HEK293 (cell line): ENCODE results near the gene MRPL41.

ENCODE experiments used
- BCL11A ChIP-seq: fragments of 450-650 bp; formaldehyde crosslinking; IDR thresholded peaks from 2 replicates; pipeline ENCODE4 v1.5.1; 2016; ENCODE audit warnings: low read depth, missing biosample characterization, missing genetic modification characterization
- BCL11B ChIP-seq: fragments of 450-650 bp; formaldehyde crosslinking; IDR thresholded peaks from 2 replicates; pipeline ENCODE4 v1.5.1; 2016; ENCODE audit warnings: low read depth, missing biosample characterization, missing genetic modification characterization
- GLI2 ChIP-seq: fragments of 450-650 bp; formaldehyde crosslinking; IDR thresholded peaks from 2 replicates; pipeline ENCODE4; 2017; ENCODE audit warnings: missing biosample characterization, missing genetic modification characterization, low read depth, borderline replicate concordance
- GLIS1 ChIP-seq: fragments of 450-650 bp; formaldehyde crosslinking; IDR thresholded peaks from 2 replicates; pipeline ENCODE4 v1.5.1; 2016; ENCODE audit warnings: missing biosample characterization, missing genetic modification characterization
- IKZF3 ChIP-seq: fragments of 450-650 bp; IDR thresholded peaks from 2 replicates; pipeline ENCODE4 v1.5.0; 2018; ENCODE audit warnings: missing biosample characterization, mild to moderate bottlenecking, missing genetic modification characterization, moderate library complexity
- KLF10 ChIP-seq: fragments of 450-650 bp; IDR thresholded peaks from 2 replicates; pipeline ENCODE4 v1.5.1; 2018; ENCODE audit warnings: missing biosample characterization, mild to moderate bottlenecking, missing genetic modification characterization
- KLF9 ChIP-seq: fragments of 450-650 bp; formaldehyde crosslinking; IDR thresholded peaks from 2 replicates; pipeline ENCODE4 v1.5.1; 2016; ENCODE audit warnings: missing biosample characterization, missing genetic modification characterization, low read depth
- MZF1 ChIP-seq: fragments of 450-650 bp; formaldehyde crosslinking; IDR thresholded peaks from 2 replicates; pipeline ENCODE4 v1.5.1; 2017; ENCODE audit warnings: missing biosample characterization, missing genetic modification characterization, borderline replicate concordance
- ZBTB20 ChIP-seq: fragments of 450-650 bp; formaldehyde crosslinking; IDR thresholded peaks from 2 replicates; pipeline ENCODE4 v1.5.1; 2016; ENCODE audit warnings: missing biosample characterization, missing genetic modification characterization
- ZEB2 ChIP-seq: fragments of 450-650 bp; formaldehyde crosslinking; IDR thresholded peaks from 2 replicates; pipeline ENCODE4 v1.5.1; 2016; ENCODE audit warnings: missing biosample characterization, missing genetic modification characterization
- ZFP37 ChIP-seq: fragments of 450-650 bp; formaldehyde crosslinking; IDR thresholded peaks from 2 replicates; pipeline ENCODE4 v1.5.1; 2016; ENCODE audit warnings: missing biosample characterization, missing genetic modification characterization
- ZNF140 ChIP-seq: fragments of 450-650 bp; formaldehyde crosslinking; IDR thresholded peaks from 2 replicates; pipeline ENCODE4 v1.5.1; 2016; ENCODE audit warnings: missing biosample characterization, missing genetic modification characterization
- ZNF146 ChIP-seq: fragments of 450-650 bp; formaldehyde crosslinking; IDR thresholded peaks from 2 replicates; pipeline ENCODE4 v1.5.1; 2016; ENCODE audit warnings: missing biosample characterization, missing genetic modification characterization
- ZNF214 ChIP-seq: fragments of 450-650 bp; formaldehyde crosslinking; IDR thresholded peaks from 2 replicates; pipeline ENCODE4 v1.5.1; 2017; ENCODE audit warnings: missing biosample characterization, mild to moderate bottlenecking, missing genetic modification characterization, borderline replicate concordance
- ZNF404 ChIP-seq: fragments of 450-650 bp; formaldehyde crosslinking; IDR thresholded peaks from 2 replicates; pipeline ENCODE4 v1.5.1; 2017; ENCODE audit warnings: missing biosample characterization, missing genetic modification characterization
- ZNF426 ChIP-seq: fragments of 450-650 bp; formaldehyde crosslinking; IDR thresholded peaks from 2 replicates; pipeline ENCODE4 v1.5.1; 2017; ENCODE audit warnings: missing biosample characterization, missing genetic modification characterization, mild to moderate bottlenecking, inconsistent platforms, moderate library complexity
- ZNF48 ChIP-seq: fragments of 450-650 bp; formaldehyde crosslinking; IDR thresholded peaks from 2 replicates; pipeline ENCODE4 v1.5.1; 2016; ENCODE audit warnings: missing biosample characterization, missing genetic modification characterization
- ZNF510 ChIP-seq: fragments of 450-650 bp; formaldehyde crosslinking; IDR thresholded peaks from 2 replicates; pipeline ENCODE4 v1.5.1; 2018; ENCODE audit warnings: mild to moderate bottlenecking, missing genetic modification characterization, missing biosample characterization; ENCODE audit not compliant: insufficient replicate concordance
- ZNF544 ChIP-seq: fragments of 450-650 bp; formaldehyde crosslinking; IDR thresholded peaks from 2 replicates; pipeline ENCODE4 v1.5.0; 2017; ENCODE audit warnings: missing biosample characterization, missing genetic modification characterization
- ZNF610 ChIP-seq: fragments of 450-650 bp; formaldehyde crosslinking; IDR thresholded peaks from 2 replicates; pipeline ENCODE4 v1.5.1; 2016; ENCODE audit warnings: missing biosample characterization, missing genetic modification characterization, borderline replicate concordance
- ZNF660 ChIP-seq: fragments of 450-650 bp; IDR thresholded peaks from 2 replicates; pipeline ENCODE4 v1.5.1; 2018; ENCODE audit warnings: missing biosample characterization, mild to moderate bottlenecking, missing genetic modification characterization
- ZSCAN30 ChIP-seq: fragments of 450-650 bp; IDR thresholded peaks from 2 replicates; pipeline ENCODE4 v1.5.1; 2018; ENCODE audit warnings: missing biosample characterization, mild to moderate bottlenecking, missing genetic modification characterization, moderate library complexity
- TF ChIP-seq, protein P1 (sequence below): fragments of 450-650 bp; formaldehyde crosslinking; IDR thresholded peaks from 2 replicates; pipeline ENCODE4 v1.5.1; 2017; ENCODE audit warnings: missing biosample characterization, missing genetic modification characterization
- TF ChIP-seq, protein P2 (sequence below): fragments of 450-650 bp; formaldehyde crosslinking; IDR thresholded peaks from 2 replicates; pipeline ENCODE4 v1.5.1; 2016; ENCODE audit warnings: missing biosample characterization, missing genetic modification characterization, borderline replicate concordance
- TF ChIP-seq, protein P3 (sequence below): fragments of 450-650 bp; formaldehyde crosslinking; IDR thresholded peaks from 2 replicates; pipeline ENCODE4 v1.5.1; 2016; ENCODE audit warnings: missing biosample characterization, missing genetic modification characterization, borderline replicate concordance
- TF ChIP-seq, protein P4 (sequence below): fragments of 450-650 bp; formaldehyde crosslinking; IDR thresholded peaks from 2 replicates; pipeline ENCODE4 v1.5.1; 2016; ENCODE audit warnings: missing biosample characterization, missing genetic modification characterization, borderline replicate concordance
- TF ChIP-seq, protein P5 (sequence below): fragments of 450-650 bp; formaldehyde crosslinking; IDR thresholded peaks from 2 replicates; pipeline ENCODE4 v1.5.1; 2016; ENCODE audit warnings: missing biosample characterization, missing genetic modification characterization

Gene MRPL41

DNA sequence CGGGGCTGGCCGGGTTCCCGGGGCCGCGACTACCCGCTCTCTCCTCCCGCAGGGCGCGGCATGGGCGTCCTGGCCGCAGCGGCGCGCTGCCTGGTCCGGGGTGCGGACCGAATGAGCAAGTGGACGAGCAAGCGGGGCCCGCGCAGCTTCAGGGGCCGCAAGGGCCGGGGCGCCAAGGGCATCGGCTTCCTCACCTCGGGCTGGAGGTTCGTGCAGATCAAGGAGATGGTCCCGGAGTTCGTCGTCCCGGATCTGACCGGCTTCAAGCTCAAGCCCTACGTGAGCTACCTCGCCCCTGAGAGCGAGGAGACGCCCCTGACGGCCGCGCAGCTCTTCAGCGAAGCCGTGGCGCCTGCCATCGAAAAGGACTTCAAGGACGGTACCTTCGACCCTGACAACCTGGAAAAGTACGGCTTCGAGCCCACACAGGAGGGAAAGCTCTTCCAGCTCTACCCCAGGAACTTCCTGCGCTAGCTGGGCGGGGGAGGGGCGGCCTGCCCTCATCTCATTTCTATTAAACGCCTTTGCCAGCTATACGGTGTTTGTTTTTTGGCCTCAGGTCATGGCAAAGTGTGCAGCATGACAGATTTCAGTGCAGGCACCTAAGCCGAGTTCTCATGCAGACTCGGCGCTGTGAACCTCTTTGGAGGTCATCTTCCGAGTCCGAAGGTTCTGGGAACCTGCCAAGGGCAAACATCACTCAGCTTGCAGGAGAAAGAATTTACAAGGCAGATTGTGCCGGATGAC is 516 bp downstream of the MRPL41 start (continued):
- no peak for TF ChIP-seq ZNF214 (tag by site-specific recombination)
- no peak for TF ChIP-seq ZNF146 (tag by site-specific recombination)
- no peak for TF ChIP-seq ZNF48 (tag by site-specific recombination)
- TF ChIP-seq ZNF426 (tag by site-specific recombination), result no peak
- peak; percentile 54; the same call in 1 of the 2 replicates for TF ChIP-seq KLF10 (tag by site-specific recombination)
- TF ChIP-seq, protein P1, sequence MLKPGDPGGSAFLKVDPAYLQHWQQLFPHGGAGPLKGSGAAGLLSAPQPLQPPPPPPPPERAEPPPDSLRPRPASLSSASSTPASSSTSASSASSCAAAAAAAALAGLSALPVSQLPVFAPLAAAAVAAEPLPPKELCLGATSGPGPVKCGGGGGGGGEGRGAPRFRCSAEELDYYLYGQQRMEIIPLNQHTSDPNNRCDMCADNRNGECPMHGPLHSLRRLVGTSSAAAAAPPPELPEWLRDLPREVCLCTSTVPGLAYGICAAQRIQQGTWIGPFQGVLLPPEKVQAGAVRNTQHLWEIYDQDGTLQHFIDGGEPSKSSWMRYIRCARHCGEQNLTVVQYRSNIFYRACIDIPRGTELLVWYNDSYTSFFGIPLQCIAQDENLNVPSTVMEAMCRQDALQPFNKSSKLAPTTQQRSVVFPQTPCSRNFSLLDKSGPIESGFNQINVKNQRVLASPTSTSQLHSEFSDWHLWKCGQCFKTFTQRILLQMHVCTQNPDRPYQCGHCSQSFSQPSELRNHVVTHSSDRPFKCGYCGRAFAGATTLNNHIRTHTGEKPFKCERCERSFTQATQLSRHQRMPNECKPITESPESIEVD (tag by site-specific recombination), result no peak
- TF ChIP-seq ZEB2 (tag by site-specific recombination), result peak; percentile 78
- TF ChIP-seq GLIS1, result no peak
- TF ChIP-seq BCL11A (tag by site-specific recombination), result peak; percentile 22; the same call in 1 of the 2 replicates
- no peak for TF ChIP-seq ZNF660 (tag by site-specific recombination)
- no peak for TF ChIP-seq IKZF3 (tag by site-specific recombination)
- TF ChIP-seq ZNF544 (tag by site-specific recombination), result no peak
- peak; percentile 38 for TF ChIP-seq KLF9 (tag by site-specific recombination)
- no peak for TF ChIP-seq ZNF140
- no peak for TF ChIP-seq MZF1 (tag by site-specific recombination)
- TF ChIP-seq, protein P2, sequence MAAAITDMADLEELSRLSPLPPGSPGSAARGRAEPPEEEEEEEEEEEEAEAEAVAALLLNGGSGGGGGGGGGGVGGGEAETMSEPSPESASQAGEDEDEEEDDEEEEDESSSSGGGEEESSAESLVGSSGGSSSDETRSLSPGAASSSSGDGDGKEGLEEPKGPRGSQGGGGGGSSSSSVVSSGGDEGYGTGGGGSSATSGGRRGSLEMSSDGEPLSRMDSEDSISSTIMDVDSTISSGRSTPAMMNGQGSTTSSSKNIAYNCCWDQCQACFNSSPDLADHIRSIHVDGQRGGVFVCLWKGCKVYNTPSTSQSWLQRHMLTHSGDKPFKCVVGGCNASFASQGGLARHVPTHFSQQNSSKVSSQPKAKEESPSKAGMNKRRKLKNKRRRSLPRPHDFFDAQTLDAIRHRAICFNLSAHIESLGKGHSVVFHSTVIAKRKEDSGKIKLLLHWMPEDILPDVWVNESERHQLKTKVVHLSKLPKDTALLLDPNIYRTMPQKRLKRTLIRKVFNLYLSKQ (tag by site-specific recombination), result no peak
- peak; percentile 79; the same call in 1 of the 2 replicates for TF ChIP-seq ZBTB20 (tag by site-specific recombination)
- no peak for TF ChIP-seq ZNF610 (tag by site-specific recombination)
- no peak; the same call in 1 of the 2 replicates for TF ChIP-seq ZSCAN30
- TF ChIP-seq, protein P3, sequence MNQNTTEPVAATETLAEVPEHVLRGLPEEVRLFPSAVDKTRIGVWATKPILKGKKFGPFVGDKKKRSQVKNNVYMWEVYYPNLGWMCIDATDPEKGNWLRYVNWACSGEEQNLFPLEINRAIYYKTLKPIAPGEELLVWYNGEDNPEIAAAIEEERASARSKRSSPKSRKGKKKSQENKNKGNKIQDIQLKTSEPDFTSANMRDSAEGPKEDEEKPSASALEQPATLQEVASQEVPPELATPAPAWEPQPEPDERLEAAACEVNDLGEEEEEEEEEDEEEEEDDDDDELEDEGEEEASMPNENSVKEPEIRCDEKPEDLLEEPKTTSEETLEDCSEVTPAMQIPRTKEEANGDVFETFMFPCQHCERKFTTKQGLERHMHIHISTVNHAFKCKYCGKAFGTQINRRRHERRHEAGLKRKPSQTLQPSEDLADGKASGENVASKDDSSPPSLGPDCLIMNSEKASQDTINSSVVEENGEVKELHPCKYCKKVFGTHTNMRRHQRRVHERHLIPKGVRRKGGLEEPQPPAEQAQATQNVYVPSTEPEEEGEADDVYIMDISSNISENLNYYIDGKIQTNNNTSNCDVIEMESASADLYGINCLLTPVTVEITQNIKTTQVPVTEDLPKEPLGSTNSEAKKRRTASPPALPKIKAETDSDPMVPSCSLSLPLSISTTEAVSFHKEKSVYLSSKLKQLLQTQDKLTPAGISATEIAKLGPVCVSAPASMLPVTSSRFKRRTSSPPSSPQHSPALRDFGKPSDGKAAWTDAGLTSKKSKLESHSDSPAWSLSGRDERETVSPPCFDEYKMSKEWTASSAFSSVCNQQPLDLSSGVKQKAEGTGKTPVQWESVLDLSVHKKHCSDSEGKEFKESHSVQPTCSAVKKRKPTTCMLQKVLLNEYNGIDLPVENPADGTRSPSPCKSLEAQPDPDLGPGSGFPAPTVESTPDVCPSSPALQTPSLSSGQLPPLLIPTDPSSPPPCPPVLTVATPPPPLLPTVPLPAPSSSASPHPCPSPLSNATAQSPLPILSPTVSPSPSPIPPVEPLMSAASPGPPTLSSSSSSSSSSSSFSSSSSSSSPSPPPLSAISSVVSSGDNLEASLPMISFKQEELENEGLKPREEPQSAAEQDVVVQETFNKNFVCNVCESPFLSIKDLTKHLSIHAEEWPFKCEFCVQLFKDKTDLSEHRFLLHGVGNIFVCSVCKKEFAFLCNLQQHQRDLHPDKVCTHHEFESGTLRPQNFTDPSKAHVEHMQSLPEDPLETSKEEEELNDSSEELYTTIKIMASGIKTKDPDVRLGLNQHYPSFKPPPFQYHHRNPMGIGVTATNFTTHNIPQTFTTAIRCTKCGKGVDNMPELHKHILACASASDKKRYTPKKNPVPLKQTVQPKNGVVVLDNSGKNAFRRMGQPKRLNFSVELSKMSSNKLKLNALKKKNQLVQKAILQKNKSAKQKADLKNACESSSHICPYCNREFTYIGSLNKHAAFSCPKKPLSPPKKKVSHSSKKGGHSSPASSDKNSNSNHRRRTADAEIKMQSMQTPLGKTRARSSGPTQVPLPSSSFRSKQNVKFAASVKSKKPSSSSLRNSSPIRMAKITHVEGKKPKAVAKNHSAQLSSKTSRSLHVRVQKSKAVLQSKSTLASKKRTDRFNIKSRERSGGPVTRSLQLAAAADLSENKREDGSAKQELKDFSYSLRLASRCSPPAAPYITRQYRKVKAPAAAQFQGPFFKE, result no peak
- TF ChIP-seq, protein P4, sequence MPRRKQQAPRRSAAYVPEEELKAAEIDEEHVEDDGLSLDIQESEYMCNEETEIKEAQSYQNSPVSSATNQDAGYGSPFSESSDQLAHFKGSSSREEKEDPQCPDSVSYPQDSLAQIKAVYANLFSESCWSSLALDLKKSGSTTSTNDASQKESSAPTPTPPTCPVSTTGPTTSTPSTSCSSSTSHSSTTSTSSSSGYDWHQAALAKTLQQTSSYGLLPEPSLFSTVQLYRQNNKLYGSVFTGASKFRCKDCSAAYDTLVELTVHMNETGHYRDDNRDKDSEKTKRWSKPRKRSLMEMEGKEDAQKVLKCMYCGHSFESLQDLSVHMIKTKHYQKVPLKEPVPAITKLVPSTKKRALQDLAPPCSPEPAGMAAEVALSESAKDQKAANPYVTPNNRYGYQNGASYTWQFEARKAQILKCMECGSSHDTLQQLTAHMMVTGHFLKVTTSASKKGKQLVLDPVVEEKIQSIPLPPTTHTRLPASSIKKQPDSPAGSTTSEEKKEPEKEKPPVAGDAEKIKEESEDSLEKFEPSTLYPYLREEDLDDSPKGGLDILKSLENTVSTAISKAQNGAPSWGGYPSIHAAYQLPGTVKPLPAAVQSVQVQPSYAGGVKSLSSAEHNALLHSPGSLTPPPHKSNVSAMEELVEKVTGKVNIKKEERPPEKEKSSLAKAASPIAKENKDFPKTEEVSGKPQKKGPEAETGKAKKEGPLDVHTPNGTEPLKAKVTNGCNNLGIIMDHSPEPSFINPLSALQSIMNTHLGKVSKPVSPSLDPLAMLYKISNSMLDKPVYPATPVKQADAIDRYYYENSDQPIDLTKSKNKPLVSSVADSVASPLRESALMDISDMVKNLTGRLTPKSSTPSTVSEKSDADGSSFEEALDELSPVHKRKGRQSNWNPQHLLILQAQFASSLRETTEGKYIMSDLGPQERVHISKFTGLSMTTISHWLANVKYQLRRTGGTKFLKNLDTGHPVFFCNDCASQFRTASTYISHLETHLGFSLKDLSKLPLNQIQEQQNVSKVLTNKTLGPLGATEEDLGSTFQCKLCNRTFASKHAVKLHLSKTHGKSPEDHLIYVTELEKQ (tag by site-specific recombination), result no peak
- no peak for TF ChIP-seq BCL11B (tag by site-specific recombination)
- TF ChIP-seq ZNF510 (tag by site-specific recombination), result no peak
- TF ChIP-seq ZNF404 (tag by site-specific recombination), result no peak
- no peak for TF ChIP-seq GLI2
- TF ChIP-seq ZFP37 (tag by site-specific recombination), result 0 out of 2 replicates have a peak, but pooled peaks have one; percentile 39
- TF ChIP-seq, protein P5, sequence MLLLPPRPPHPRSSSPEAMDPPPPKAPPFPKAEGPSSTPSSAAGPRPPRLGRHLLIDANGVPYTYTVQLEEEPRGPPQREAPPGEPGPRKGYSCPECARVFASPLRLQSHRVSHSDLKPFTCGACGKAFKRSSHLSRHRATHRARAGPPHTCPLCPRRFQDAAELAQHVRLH (tag by site-specific recombination), result 0 out of 2 replicates have a peak, but pooled peaks have one; percentile 21
